NCI-H345 (cell line): ENCODE measurements around the gene SPG11.
"Not testable (repeated sequence)": the region's sequence is repeated elsewhere in the genome, so short reads cannot be mapped to it uniquely, and the experiment has no call there.

Source experiments
- DNase-seq: peaks from one replicate; lab custom pipeline; 2025; lab: John Stamatoyannopoulos, UW

Gene SPG11

DNA sequence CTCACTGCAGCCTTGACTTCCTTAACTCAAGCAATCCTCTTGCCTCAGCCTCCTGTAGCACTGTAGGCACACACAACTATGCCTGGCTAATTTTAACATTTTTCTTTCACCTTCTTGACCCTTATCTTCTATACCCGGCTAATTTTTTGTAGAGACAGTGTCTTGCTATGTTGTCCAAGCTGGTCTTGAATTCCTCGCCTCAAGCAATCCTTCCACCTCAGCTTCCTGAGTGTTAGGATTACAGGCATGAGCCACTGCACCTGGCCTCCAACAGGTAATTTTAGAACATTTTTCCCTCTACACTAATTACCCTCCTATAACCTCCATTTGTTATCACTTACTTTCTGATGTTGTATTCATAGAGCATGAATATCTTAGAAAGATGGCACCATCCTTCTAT is 60.3 kb downstream of the SPG11 start:
- no peak for DNase-seq

DNA sequence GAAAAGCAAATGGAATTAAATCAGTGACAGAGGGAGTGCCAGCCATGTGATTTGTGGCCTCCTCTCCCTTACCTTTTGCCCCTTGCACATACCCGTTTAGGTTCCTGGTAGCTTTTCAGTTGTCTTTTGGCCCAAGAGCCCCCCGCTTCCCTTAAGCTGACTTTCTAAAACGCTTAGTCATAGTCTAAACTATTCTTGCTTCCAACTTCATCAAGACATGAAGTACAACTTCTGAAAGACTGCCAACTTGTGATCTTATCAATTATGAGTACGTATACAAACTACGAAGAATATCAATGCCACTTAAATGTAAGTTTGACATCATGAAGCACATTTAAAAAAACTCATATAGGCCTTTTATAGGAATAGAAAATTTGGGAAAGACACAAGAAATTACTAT is 64.6 kb downstream of the SPG11 start:
- DNase-seq = no peak

DNA sequence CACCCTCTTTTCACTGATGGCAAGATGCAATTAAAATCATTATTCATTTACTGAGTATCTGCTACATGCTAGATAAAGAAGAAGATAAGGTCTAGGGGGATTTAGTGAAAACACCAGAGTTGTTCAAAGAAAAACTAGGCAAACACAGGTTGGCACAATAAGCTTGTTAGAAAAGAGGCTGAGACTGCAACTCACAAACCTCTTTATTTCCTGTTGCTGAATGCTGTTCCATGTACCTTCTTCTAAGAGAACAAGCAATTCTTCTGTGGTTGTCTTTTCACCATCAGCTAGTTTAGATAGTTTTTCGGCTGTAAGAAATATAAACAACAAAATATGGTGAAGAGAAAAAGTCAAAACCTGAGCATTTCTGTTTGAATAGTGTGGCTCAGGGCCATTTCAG is 65.4 kb downstream of the SPG11 start:
- no peak for DNase-seq

DNA sequence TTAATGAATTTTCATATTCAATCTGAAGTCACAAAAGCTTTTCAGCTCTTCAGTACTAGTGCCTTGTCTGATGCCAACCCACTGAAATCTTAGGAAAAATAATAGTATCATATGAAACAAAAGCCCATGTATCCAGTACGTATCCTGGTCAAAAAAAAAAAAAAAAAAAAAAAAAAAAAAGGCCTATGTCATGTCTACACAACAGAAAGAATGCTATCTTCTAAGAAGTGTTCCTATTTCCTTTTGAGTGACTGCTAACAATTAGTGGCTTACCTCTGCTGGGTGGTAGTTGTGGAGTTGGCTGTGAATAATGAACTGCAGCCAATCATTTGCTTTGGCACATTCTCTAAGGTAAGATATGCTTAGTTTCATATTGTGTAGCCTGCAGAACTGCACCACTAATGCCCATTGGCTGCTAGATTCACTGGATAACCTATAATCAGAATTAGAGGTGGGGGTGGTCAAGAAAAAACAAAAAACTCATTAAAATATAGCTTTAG is 66.9 kb downstream of the SPG11 start:
- DNase-seq = no peak

DNA sequence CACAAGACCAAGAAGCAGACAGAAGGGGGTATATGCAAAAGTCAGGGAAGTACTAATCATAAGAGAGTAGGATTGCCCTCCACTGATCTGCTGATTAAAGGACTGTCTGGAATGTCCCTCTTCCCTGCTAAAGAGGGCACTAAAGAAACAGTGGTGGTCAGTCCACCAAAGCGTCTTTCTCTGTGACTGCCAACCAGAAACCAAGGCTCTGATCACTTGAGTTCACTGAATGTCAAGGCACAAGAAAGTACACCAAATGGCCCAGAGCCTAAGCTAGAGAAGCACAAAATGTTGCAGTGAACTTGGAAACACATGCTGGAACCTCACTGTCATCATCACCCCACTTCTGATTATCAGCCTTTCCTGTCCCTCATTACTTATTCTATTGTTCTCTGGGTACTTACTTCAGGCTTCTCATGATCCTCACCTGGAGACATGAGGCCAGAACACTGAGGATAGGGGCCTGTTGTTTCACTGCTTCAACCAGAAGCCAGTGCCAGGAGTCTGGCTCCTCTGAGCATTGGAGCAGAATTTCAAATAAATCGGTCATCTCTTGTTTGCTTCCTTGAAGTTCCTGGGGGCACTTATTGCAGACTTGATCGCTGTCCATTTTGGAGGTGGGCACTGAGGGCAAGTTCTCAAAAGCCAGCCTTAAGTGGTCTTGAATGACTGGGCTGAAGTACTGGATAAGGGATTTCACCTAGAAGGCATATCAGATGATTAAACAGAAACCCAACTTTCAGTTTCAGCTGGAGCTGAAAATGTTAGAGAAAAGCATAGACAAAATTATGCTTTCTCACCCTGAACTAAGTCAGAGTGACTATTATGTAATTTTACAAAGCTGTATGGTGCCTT is 67.6 kb downstream of the SPG11 start:
- DNase-seq = no peak

DNA sequence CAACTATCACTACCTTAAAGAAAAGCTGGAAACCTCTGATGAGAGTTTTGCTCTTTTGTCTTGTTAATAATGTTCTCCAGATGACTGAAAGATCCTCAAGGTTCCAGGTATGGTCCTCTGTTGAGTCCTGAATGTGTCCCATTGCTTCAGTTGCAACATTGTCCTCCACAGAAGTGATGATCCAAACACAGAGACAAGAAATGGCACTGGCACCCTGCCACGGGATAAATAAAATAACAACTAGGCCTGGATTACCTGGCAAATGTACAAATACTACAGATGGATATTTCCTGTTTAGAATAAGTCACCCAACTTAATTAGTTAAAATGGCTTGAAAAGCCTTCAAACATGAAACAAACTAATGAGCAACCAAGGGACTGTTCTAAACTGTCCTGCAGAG is 68.2 kb downstream of the SPG11 start:
- DNase-seq = no peak

DNA sequence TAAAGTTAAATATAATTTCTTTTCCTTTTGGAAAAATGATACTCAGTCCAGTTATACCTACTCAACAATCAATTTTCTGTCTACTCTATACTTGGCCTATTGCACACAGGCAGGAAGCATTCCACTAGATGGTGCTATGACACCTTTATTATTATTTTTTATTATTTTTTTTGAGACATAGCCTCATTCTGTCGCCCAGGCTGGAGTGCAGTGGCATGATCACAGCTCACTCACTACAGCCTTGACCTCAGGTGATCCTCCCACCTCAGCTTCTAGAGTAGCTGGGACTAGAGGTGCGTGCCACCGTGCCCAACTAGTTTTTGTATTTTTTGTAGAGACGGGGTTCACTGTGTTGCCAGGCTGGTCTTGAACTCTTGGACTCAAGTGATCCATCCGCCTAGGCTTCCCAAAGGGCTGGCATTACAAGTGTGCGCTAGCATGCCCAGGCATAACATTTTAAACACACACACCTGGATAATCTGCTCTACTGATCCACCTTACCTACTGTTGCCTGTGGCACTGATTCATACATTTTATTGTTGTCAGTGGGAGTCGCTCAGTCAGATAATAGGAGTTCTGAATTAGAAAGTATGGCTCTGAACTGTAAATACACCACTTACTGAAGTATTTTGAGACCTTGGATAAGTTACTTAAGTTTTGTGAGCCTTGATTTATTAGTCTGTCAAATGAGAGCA is 70.3 kb downstream of the SPG11 start:
- no peak for DNase-seq

DNA sequence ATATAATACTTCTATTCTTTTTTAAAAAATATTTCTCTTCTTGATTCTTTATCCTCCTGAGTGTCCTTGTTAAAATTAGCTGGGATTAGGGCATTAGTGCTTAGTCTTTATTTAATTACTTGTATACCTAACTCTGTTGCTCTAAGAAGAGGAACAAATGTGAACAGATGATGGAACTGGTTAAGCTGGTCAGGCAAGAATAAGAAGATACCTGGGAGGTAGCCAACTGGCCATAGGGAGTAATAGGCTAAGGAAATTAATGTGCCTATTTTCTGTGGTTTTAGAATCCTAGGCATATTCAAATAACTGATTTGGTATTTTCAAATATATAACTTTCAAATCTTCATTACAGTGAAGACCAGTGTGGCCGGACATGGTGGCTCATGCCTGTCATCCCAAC is 72.1 kb downstream of the SPG11 start:
- DNase-seq = no peak

DNA sequence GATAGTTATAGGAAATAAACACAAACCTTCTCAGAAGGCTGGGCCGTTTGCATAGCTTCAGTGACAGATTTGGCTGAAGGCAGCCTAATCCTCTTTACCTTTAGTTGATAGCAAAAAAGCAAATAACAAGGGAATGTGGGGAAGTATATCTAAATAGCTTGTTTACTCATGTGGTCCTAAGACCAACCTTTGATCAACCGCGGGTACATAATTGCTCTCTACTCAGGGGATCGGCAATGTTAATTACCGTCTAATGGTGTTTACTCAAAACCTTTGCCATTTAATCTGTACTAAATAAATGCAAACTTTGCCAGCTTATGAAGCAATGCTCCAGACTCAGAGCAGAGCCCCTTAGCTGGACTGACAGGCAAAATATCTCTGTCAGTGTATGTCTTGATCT is 74.9 kb downstream of the SPG11 start:
- DNase-seq = no peak

DNA sequence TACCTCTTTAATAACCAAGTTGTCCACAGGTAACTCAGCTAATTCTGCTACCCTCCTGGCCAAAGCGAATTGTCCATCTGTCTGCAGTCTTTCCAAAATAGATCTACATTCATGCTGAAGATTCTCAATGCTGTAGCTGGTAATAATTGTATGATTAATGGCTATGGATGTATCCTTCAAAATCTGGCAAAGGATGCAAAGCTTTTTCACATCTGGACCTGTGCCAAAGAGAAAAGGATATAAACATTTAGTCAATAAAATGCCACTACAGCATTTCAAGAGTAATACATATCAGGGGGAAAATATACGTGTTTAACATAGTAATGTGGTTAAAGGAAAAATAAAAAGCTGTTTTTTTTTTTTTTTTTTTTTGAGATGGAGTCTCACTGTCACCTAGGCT is 77.8 kb downstream of the SPG11 start:
- no peak for DNase-seq

DNA sequence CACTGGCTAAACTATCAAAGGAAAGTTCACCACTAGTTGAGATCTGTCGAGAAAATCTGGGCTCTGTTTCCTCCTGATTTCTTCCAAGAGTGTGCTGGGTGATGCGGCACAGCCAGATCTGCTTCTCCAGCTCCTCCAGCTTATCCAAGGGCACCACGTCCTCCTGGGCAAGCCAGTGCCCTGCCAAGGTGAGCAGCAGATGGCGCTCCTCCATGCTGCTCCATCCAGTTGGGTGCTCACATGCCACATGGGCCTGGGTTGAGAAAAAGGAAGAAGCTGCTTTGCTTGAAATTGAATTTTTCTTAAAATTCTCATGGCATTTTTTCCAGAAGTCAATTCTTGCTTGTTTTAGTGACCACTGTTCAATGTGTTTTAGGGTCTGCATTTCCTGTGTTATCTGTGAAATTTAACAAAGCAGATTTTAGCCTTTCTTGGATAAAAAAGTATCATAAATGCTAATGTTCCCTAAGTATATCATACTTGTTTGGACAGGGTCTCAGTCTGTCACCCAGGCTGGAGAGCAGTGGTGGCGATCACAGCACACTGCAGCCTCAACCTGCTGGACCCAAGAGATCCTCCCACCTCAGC is 79.2 kb downstream of the SPG11 start:
- DNase-seq = peak; percentile 2

DNA sequence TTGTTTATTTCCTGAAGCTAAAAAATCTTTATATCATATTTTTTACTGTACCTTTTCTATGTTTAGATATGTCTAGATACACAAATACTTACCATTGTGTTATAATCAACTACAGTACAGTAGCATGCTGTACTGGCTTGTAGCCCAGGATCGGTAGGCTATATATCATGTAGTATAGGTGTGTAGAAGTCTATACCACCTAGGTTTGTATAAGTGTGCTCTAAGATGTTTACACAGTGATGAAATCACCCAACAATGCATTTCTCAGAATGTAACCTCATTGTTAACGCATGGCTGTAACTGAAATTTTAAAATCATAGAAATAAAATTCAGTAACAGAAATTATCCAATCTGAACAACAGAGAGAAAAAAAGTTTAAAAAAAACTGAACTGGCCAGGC is 83.4 kb downstream of the SPG11 start:
- no peak for DNase-seq

DNA sequence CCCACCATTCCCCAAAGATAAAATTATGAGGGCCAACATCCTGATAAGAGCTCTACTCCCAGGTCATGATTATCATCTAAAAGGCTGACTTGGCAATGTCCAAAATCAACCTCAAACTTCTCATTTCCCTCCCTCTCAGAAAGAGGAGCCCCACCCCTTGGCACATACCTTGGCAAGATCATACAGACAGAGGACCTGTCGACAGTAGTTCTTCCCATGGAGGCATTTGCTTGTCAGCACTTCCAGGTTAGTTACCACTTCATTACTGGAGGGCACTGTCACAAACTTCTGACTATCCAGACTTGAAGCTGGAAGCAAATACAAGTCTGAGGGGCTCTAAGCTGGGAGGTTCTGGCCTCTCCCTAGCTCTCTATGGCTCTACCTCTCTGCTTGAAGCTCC is 88.7 kb downstream of the SPG11 start:
- DNase-seq = no peak

DNA sequence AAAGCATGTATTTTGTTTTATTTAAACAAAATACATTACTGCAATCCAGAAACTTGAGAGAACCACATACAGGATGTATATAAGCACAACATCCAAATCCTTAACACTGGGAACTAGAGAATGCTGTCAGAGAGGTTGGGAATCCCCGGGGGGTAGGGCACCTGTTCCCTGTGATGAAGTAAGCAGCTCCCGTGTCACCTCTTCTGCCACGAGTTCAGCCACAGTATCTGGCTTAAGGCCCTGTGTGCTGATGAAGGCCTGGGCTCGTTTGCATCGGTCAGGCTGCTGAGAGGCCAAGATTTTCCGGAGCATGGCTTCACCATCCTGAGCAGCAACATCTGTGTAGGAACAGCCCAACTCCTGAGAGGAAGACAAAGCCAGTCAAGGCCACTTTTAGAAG is 90.1 kb downstream of the SPG11 start:
- DNase-seq = no peak

DNA sequence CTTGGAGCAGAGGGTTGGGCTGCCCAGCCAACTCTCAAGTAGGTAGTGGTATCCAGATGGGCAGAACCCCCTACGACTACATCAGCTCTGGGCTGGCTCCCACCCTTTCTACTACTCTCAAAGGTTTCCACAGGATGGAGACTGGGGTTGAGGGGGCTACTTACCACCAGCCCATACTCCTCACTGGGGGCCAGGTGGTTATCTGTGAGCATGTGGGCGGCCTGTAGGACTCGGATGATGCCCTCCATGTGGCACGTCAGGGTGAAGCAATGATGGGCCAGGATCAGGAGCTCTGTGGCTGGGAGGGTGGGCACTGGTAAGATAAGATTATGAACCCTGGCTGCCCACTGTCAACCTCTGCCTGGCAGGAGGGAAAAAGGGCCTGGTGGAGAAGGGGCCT is 93.1 kb downstream of the SPG11 start:
- no peak for DNase-seq

DNA sequence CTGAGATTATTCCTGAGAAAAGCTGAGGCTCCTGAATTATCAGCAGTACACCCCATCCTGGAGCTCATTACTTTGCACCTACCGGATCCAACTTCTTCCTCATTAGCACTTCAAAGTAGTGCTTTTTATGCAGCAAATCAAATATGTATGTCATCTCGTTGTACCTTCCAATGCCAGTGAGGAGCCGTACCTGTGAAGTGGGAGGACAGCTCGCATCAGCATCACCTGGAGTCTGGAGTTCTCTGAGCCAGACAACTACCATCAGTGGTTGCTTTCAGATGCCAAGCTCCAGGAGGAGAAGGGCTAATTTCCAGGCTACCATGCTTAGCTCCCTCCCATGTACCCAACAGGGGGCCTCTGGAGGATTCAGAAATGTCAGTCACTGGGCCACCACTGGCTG is 94.1 kb downstream of the SPG11 start:
- DNase-seq = no peak

DNA sequence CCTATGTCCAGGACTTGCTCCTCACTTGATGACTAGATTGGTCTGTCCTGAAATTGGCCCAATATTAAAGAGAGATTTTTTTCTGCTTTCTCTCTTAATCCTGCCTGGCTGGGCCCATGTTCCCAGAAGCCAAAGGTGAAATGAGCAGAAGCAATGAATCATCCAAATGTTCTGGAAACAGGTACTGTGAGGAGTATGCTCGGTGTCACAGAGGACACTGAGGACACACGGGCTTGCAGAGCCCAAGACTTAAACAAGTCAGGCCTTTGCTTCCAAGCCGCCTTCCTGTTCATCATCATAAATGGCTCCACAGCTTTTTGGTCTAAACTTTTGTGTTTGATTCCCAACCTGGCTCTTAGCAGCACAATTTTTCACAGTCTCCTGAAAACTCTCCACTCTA is 95.1 kb downstream of the SPG11 start:
- DNase-seq = no peak

DNA sequence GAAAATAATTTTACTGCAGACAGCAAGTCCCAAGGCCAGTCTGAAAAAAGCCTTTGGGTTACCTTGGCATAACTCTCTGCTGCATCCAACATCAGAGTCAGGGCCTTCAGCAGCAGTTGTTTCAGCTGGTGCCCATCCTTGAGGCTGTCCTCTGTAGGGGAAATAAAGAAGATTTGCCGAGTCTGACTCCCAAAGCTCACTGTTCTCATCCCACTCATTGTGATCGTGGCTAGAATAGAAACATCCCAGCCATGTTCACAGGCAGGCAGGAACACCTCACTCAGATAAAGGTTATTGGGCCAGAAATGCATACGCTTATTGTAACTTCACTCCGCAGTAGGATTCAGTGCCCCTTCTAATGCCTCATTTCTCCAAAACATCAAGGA is 97.3 kb downstream of the SPG11 start:
- DNase-seq = no peak

DNA sequence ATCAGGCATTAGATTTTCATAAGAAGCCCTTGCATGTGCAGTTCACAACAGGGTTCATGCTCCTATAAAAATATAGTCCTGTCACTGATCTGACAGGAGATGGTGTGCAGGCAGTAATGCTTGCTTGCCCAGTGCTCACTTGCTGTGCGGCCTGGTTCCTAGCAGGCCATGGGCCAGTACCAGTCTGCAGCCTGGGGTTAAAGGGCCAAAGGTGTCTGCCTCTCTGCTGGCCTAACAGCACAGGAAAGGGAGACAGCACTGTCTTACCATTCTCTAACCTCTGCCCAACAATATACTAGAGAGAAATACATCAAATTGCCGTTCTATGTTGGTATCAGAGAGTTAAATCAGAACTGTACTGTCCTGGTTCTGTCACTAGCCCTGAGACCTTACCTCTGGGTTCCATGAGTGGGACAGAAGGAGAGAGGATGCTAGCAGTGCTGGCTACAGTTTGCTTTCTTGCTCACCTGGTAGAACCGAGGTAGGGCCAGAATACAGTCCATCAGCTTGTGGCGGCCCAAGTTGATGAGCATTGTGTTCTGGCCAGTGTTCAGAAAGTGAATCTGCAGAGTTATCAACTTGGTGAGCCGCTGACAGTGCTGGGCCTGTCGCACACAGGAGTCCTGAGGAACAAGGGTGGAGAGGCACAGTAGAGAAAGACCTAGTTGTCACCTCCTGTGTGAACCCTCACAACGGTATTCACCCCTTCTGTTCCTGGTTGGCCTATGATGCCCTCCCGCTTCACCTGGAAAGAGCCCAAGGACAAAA is 97.9 kb downstream of the SPG11 start:
- DNase-seq = no peak

DNA sequence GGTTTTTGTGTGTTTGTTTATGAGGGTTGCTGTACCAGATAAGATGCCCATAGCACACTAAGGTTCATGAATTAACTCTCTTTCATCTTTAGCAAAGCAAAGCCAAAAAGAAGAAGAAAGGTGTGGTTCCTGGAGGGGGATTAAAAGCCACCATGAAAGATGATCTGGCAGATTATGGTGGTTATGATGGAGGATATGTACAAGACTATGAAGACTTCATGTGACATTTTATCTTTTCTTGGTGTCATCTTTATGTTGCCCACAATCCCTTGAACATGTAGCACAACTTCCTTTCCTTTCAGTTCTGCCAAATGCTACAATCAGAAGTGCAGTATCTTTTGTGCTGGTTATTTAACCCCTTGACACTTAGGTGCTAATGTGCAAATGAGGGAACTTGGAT is 102.5 kb downstream of the SPG11 start:
- not testable (repeated sequence) for DNase-seq

DNA sequence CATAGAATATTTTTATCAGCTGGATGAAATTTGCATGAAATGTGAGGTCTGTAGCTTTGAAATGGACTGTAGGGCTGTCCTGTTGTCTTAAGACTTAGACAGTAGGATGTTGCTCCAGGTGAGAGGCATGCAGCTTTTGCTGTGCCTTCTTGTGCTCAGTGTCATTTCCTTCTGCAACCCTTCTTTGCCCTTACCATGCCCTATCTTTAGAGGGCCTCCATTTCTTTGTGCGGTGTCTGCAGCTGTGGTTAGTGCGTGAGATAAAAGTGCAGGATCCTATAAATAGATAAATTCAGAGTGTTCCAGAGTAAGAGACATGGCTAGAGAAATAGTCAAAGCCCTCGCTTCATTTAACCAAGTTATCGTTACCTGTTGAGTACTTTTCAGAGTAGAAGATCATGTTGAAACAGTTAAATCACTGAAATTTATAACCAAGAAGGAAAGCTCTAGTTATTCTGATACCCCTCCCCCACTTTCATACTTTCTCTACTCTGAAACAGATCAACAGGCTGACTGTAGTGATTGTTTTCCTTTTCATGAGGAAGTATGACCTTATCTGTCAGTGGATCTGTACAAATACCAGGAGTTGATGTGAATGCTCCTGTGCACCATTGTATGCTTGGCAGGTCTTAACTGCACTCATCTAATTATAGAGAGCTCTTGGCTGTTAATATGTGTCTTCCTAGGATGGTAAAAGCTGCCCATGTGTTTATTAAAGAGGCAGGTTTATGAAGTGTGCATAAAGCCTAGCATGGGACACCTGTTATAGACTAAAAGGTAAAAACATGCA is 108.3 kb downstream of the SPG11 start:
- no peak for DNase-seq

DNA sequence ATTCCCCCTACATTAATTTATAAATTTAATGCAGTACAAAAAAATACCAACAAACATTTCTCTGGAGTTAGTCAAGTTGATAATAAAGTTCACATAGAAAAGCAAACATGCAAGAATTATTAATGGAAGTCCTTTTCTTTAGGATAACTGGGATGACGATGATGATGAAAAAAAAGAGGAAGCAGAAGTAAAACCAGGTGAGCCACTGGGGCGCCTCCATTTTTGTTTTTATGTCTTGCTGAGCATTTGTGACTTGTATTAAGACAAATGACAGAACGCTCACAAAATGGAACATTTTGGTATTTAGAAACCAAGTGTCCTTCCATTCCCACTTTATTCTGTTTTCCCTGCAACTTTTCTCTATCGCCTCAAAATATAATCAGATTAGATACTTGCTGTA is 112.7 kb downstream of the SPG11 start:
- no peak for DNase-seq
